NB4 (cell line): Measurements from ENCODE around the gene RAD52.

Experiments used
- MYC ChIP-seq: IDR thresholded peaks from 2 replicates; pipeline ENCODE4 v1.6.1; 2011; ENCODE audit warnings: low read depth, low read length
- POLR2A ChIP-seq: IDR thresholded peaks from 2 replicates; pipeline ENCODE4 v1.6.1; 2011; ENCODE audit warnings: mild to moderate bottlenecking; ENCODE audit not compliant: insufficient read length; ENCODE audit errors: extremely low read depth
- TF ChIP-seq, protein P1 (sequence below): IDR thresholded peaks from one replicate; pipeline ENCODE4 v1.5.1; 2012; ENCODE audit warnings: low read depth, low read length
- TF ChIP-seq, protein P2 (sequence below): IDR thresholded peaks from 2 replicates; pipeline ENCODE4 v1.6.1; 2011; ENCODE audit warnings: low read depth, low read length

- TF ChIP-seq, protein P1, sequence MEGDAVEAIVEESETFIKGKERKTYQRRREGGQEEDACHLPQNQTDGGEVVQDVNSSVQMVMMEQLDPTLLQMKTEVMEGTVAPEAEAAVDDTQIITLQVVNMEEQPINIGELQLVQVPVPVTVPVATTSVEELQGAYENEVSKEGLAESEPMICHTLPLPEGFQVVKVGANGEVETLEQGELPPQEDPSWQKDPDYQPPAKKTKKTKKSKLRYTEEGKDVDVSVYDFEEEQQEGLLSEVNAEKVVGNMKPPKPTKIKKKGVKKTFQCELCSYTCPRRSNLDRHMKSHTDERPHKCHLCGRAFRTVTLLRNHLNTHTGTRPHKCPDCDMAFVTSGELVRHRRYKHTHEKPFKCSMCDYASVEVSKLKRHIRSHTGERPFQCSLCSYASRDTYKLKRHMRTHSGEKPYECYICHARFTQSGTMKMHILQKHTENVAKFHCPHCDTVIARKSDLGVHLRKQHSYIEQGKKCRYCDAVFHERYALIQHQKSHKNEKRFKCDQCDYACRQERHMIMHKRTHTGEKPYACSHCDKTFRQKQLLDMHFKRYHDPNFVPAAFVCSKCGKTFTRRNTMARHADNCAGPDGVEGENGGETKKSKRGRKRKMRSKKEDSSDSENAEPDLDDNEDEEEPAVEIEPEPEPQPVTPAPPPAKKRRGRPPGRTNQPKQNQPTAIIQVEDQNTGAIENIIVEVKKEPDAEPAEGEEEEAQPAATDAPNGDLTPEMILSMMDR, result no peak
- TF ChIP-seq, protein P2, sequence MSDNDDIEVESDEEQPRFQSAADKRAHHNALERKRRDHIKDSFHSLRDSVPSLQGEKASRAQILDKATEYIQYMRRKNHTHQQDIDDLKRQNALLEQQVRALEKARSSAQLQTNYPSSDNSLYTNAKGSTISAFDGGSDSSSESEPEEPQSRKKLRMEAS, result no peak
- TF ChIP-seq MYC (no peak), POLR2A (no peak)
Observed at GRCh38 chr12:989051-989450, 39.6 kb upstream of the RAD52 start.
